Keratinocyte (primary cell): ENCODE results near the gene ASCL1. TPM values are rescaled to one million over a fixed set of nuclear protein-coding genes. Genes with fewer than 3 reads are reported as not detected.

Experiments used
- DNase-seq: peaks from one replicate; pipeline ENCODE4 v3.0.0-alpha.2; 2011; ENCODE audit warnings: low read depth, missing footprints, low spot score
- FAIRE-seq: peaks from 2 replicates; lab custom pipeline; 2011; peaks lifted over from hg19 to GRCh38; lab: Jason Lieb, UNC
- H2AFZ ChIP-seq: 2 replicates; pipeline ENCODE4 v1.6.0; 2012; ENCODE audit warnings: low read length, control low read depth, inconsistent platforms; ENCODE audit not compliant: control insufficient read depth
- H3K27ac ChIP-seq: 2 replicates; pipeline ENCODE4 v1.5.1; 2011; ENCODE audit warnings: low read length; ENCODE audit not compliant: control insufficient read depth, insufficient read depth
- H3K27me3 ChIP-seq: 3 replicates; pipeline ENCODE4 v1.6.0; 2011; ENCODE audit warnings: low read length; ENCODE audit not compliant: control insufficient read depth, insufficient read depth; ENCODE audit errors: extremely low read depth
- H3K36me3 ChIP-seq, 2 experiments: 2 replicates in 1 of 2; 3 replicates in 1 of 2; pipeline ENCODE4 v1.5.1; 2011; ENCODE audit warnings: low read length in 2 of 2, mild to moderate bottlenecking in 1 of 2; ENCODE audit not compliant: control insufficient read depth in 2 of 2, insufficient read depth in 2 of 2; ENCODE audit errors: extremely low read depth in 1 of 2
- H3K4me1 ChIP-seq: 3 replicates; pipeline ENCODE4 v1.5.1; 2011; ENCODE audit warnings: low read length; ENCODE audit not compliant: control insufficient read depth, insufficient read depth; ENCODE audit errors: extremely low read depth
- H3K4me2 ChIP-seq: 3 replicates; pipeline ENCODE4 v1.6.0; 2011; ENCODE audit warnings: low read depth, low read length; ENCODE audit not compliant: control insufficient read depth, insufficient read depth; ENCODE audit errors: extremely low read depth
- H3K4me3 ChIP-seq, 3 experiments: fragments of 200-600 bp in 1 of 3; sonication (generic) in 1 of 3; 2 replicates in 2 of 3; 3 replicates in 1 of 3; pipeline ENCODE4 v1.5.1; 2011 to 2016; ENCODE audit warnings: low read length in 3 of 3, mild to moderate bottlenecking in 3 of 3, control low read depth in 2 of 3, inconsistent platforms in 1 of 3, low read depth in 1 of 3, mixed read lengths in 1 of 3, mixed run types in 1 of 3, moderate library complexity in 1 of 3; ENCODE audit not compliant: control insufficient read depth in 2 of 3, insufficient read depth in 2 of 3; ENCODE audit errors: extremely low read depth in 1 of 3
- H3K79me2 ChIP-seq: 2 replicates; pipeline ENCODE4 v1.6.0; 2012; ENCODE audit warnings: low read length; ENCODE audit not compliant: control insufficient read depth, insufficient read depth
- H3K9ac ChIP-seq: 3 replicates; pipeline ENCODE4 v1.6.0; 2011; ENCODE audit warnings: low read length; ENCODE audit not compliant: control insufficient read depth, insufficient read depth; ENCODE audit errors: extremely low read depth
- H3K9me1 ChIP-seq: 3 replicates; pipeline ENCODE4 v1.6.0; 2011; ENCODE audit warnings: low read length; ENCODE audit not compliant: control insufficient read depth, insufficient read depth; ENCODE audit errors: extremely low read depth
- H3K9me3 ChIP-seq: 2 replicates; pipeline ENCODE4 v1.5.1; 2012; ENCODE audit warnings: low read depth, low read length; ENCODE audit not compliant: control insufficient read depth
- H4K20me1 ChIP-seq: 3 replicates; pipeline ENCODE4 v1.6.0; 2011; ENCODE audit warnings: low read length; ENCODE audit not compliant: control insufficient read depth, insufficient read depth; ENCODE audit errors: extremely low read depth
- CTCF ChIP-seq, 3 experiments: IDR thresholded peaks in 1 of 3; conservative IDR thresholded peaks in 1 of 3; optimal IDR thresholded peaks in 1 of 3; 2 replicates in 2 of 3; 3 replicates in 1 of 3; pipeline versions ENCODE3 to v1.5.1; 2011; ENCODE audit warnings: low read length in 3 of 3, mild to moderate bottlenecking in 3 of 3, moderate library complexity in 2 of 3, control low read depth in 1 of 3, inconsistent platforms in 1 of 3; ENCODE audit not compliant: insufficient read depth in 2 of 3; ENCODE audit errors: extremely low read depth in 1 of 3
- EZH2 ChIP-seq: IDR thresholded peaks from one replicate; pipeline ENCODE4 v1.6.1; 2012; ENCODE audit warnings: inconsistent platforms, mild to moderate bottlenecking, low read length, moderate library complexity
- dilution Hi-C: fragments of 300-500 bp; cut with MboI; formaldehyde crosslinking; loops from one replicate; pipeline ENCODE4 v1.7.0; 2020; ENCODE audit warnings: low sequenced_read_pairs; ENCODE audit not compliant: extremely low pct_ligation_motif_present
- polyA plus RNA-seq, 5 experiments: library from polyadenylated mRNA; depleted of rRNA in 3 of 5; stranded (reverse) in 3 of 5; stranded (forward) in 1 of 5; unstranded in 1 of 5; fragments of >200 nt; gene quantifications; 1 replicate in 1 of 5; 2 replicates in 3 of 5; 3 replicates in 1 of 5; pipeline versions ENCODE4 v1.2.1 to v1.2.3, GENCODE V29; 2011 to 2012; ENCODE audit warnings: missing spikeins in 2 of 5, low read depth in 1 of 5, low replicate concordance in 1 of 5

Gene ASCL1
- polyA plus RNA-seq, 1 donor (not counting 4 experiments of a cell fraction or from before 2014, with no cell fraction given): not detected

GRCh38 chr12:102962532-102962931, 5.1 kb downstream of the ASCL1 start:
- FAIRE-seq: no peak
- no peak overlapping the region for H3K4me3 ChIP-seq
- H3K79me2 ChIP-seq: no peaks in the 10 kb centered on the region
- H3K27ac ChIP-seq: no peak overlapping the region
- DNase-seq: no peak
- no peaks in the 10 kb centered on the region for H3K9me3 ChIP-seq
- dilution Hi-C loops: no loop called here
- peaks cover 3% of the 10 kb centered on the region for H3K4me1 ChIP-seq
- H3K9ac ChIP-seq: no peak overlapping the region
- TF ChIP-seq EZH2 (no peak), CTCF (optimal IDR thresholded peaks at IDR 0.05 in 1 of 3, IDR thresholded peaks at IDR 0.05 in 1 of 3, conservative IDR thresholded peaks at IDR 0.05 in 1 of 3; ENCODE audit: extremely low read depth in 1 of 3, insufficient read depth in 2 of 3, low read length in 3 of 3) (no peak)
- no peak overlapping the region for H3K4me2 ChIP-seq
- H3K27me3 ChIP-seq: peaks cover 93% of the 10 kb centered on the region
- no peaks in the 10 kb centered on the region for H3K9me1 ChIP-seq
- no peak overlapping the region for H2AFZ ChIP-seq
- no peaks in the 10 kb centered on the region for H4K20me1 ChIP-seq
- no peaks in the 10 kb centered on the region for H3K36me3 ChIP-seq

- Histone ChIP-seq H3K27me3 (peaks cover 88% of the 10 kb centered on the region), H3K9me3 (no peaks in the 10 kb centered on the region), H3K27ac (no peak overlapping the region), H3K9me1 (no peaks in the 10 kb centered on the region), H3K4me2 (no peak overlapping the region), H3K4me1 (no peaks in the 10 kb centered on the region), H3K79me2 (no peaks in the 10 kb centered on the region), H3K9ac (no peak overlapping the region), H3K36me3 (no peaks in the 10 kb centered on the region), H4K20me1 (no peaks in the 10 kb centered on the region), H3K4me3 (no peak overlapping the region), H2AFZ (no peak overlapping the region)
- dilution Hi-C loops: no loop called here
- TF ChIP-seq EZH2 (peak; percentile 6), CTCF (optimal IDR thresholded peaks at IDR 0.05 in 1 of 3, IDR thresholded peaks at IDR 0.05 in 1 of 3, conservative IDR thresholded peaks at IDR 0.05 in 1 of 3; ENCODE audit: extremely low read depth in 1 of 3, insufficient read depth in 2 of 3, low read length in 3 of 3) (no peak)
- FAIRE-seq (no peak), DNase-seq (no peak)
Measured at GRCh38 chr12:102962986-102963385, 5.5 kb downstream of the ASCL1 start.
